Mammary epithelial cell (primary cell): ENCODE measurements around the gene USP30.
"Not testable (repeated sequence)": the region's sequence is repeated elsewhere in the genome, so short reads cannot be mapped to it uniquely, and the experiment has no call there.

Source experiments
- EZH2 ChIP-seq: IDR thresholded peaks from 2 replicates; pipeline ENCODE4 v1.6.1; 2012; ENCODE audit warnings: low read length, inconsistent platforms, borderline replicate concordance
- TF ChIP-seq, protein P1 (sequence below), 2 donors: IDR thresholded peaks in 1 of 2; conservative IDR thresholded peaks in 1 of 2; 2 replicates each; pipeline ENCODE4 v1.5.1; 2011 to 2012; ENCODE audit warnings: inconsistent platforms in 2 of 2, low read length in 2 of 2, mild to moderate bottlenecking in 2 of 2, control low read depth in 1 of 2, low read depth in 1 of 2; ENCODE audit not compliant: insufficient read depth in 1 of 2; ENCODE audit errors: extremely low read depth in 1 of 2

DNA sequence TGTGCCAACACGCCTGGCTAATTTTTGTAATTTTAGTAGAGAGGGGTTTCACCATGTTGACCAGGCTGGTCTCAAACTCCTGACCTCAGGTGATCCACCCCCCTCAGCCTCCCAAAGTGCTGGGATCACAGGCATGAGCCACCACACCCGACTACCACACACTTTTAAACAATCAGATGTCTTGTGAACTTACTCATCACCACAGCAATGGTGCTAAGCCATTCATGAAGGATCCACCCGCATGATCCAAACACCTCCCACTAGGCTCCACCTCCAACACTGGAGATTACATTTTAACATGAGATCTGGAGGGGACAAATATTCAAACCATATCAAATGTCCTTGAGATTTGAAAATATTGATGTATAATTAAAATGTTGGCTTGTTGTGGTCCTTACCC is 23.8 kb upstream of the USP30 start:
- not testable (repeated sequence) for TF ChIP-seq EZH2
- TF ChIP-seq, protein P1, sequence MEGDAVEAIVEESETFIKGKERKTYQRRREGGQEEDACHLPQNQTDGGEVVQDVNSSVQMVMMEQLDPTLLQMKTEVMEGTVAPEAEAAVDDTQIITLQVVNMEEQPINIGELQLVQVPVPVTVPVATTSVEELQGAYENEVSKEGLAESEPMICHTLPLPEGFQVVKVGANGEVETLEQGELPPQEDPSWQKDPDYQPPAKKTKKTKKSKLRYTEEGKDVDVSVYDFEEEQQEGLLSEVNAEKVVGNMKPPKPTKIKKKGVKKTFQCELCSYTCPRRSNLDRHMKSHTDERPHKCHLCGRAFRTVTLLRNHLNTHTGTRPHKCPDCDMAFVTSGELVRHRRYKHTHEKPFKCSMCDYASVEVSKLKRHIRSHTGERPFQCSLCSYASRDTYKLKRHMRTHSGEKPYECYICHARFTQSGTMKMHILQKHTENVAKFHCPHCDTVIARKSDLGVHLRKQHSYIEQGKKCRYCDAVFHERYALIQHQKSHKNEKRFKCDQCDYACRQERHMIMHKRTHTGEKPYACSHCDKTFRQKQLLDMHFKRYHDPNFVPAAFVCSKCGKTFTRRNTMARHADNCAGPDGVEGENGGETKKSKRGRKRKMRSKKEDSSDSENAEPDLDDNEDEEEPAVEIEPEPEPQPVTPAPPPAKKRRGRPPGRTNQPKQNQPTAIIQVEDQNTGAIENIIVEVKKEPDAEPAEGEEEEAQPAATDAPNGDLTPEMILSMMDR (conservative IDR thresholded peaks at IDR 0.05 in 1 of 2, IDR thresholded peaks at IDR 0.05 in 1 of 2; ENCODE audit: extremely low read depth in 1 of 2, insufficient read depth in 1 of 2, low read depth in 1 of 2, low read length in 2 of 2) = not testable (repeated sequence)
